Parathyroid adenoma (tissue), 2 donors: ENCODE measurements around the gene BPHL.
"Not testable (repeated sequence)": the region's sequence is repeated elsewhere in the genome, so short reads cannot be mapped to it uniquely, and the experiment has no call there.

Experiments used
- H2AFZ ChIP-seq: fragments of 300-600 bp; sonication (generic); one replicate; pipeline ENCODE4 v1.7.0; 2017; ENCODE audit warnings: antibody characterized with exemption, mild to moderate bottlenecking
- H3K27ac ChIP-seq: fragments of 300-600 bp; sonication (generic); one replicate; pipeline ENCODE4 v1.7.0; 2017
- H3K27me3 ChIP-seq: fragments of 300-600 bp; sonication (generic); one replicate; pipeline ENCODE4 v1.7.0; 2017; ENCODE audit warnings: low read length; ENCODE audit not compliant: control insufficient read depth, insufficient read depth
- H3K36me3 ChIP-seq: fragments of 300-600 bp; sonication (generic); one replicate; pipeline ENCODE4 v1.7.0; 2017; ENCODE audit warnings: low read length; ENCODE audit not compliant: control insufficient read depth, insufficient read depth
- H3K4me1 ChIP-seq: fragments of 300-600 bp; sonication (generic); one replicate; pipeline ENCODE4 v1.7.0; 2017; ENCODE audit warnings: control low read depth
- H3K4me2 ChIP-seq: fragments of 300-600 bp; sonication (generic); one replicate; pipeline ENCODE4 v1.7.0; 2017; ENCODE audit warnings: low read length
- H3K4me3 ChIP-seq: fragments of 300-600 bp; sonication (generic); one replicate; pipeline ENCODE4 v1.7.0; 2017; ENCODE audit warnings: low read depth, low read length
- H3K79me2 ChIP-seq: fragments of 300-600 bp; sonication (generic); one replicate; pipeline ENCODE4 v1.7.0; 2017; ENCODE audit warnings: control low read depth
- H3K9ac ChIP-seq: fragments of 300-600 bp; sonication (generic); one replicate; pipeline ENCODE4 v1.7.0; 2017; ENCODE audit warnings: mild to moderate bottlenecking
- H3K9me3 ChIP-seq: fragments of 300-600 bp; sonication (generic); one replicate; pipeline ENCODE4 v1.7.0; 2017; ENCODE audit warnings: low read length; ENCODE audit not compliant: control insufficient read depth
- TF ChIP-seq, protein P1 (sequence below): fragments of 300-600 bp; sonication (generic); IDR thresholded peaks from one replicate; pipeline ENCODE4 v1.7.0; 2017; ENCODE audit warnings: antibody characterized with exemption, mild to moderate bottlenecking
- donor health status: primary hyperparathyroidism.

BPHL gene

DNA sequence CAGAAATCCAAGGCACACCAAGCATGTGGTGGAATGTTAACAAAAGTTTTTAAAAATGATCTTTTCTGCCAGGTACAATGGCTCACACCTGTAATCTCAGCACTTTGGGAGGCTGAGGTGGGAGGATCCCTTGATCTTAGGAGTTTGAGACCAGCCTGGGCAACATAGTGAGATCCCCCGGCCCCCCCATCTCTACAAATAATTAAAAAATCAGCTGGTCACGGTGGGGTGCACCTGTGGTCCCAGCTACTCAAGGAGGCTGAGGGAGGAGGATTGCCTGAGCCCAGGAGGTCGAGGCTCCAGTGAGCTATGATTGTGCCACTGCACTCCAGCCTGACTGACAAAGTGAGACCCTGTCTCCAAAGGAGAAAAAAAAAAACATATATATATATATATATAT is 42.2 kb upstream of the BPHL start:
- no peaks in the 10 kb centered on the region for H3K9me3 ChIP-seq
- H3K4me2 ChIP-seq: no peak overlapping the region
- no peaks in the 10 kb centered on the region for H3K4me1 ChIP-seq
- no peak overlapping the region for H3K9ac ChIP-seq
- no peaks in the 10 kb centered on the region for H3K36me3 ChIP-seq
- no peak overlapping the region for H3K4me3 ChIP-seq
- no peak overlapping the region for H3K27ac ChIP-seq
- no peaks in the 10 kb centered on the region for H3K27me3 ChIP-seq
- TF ChIP-seq, protein P1, sequence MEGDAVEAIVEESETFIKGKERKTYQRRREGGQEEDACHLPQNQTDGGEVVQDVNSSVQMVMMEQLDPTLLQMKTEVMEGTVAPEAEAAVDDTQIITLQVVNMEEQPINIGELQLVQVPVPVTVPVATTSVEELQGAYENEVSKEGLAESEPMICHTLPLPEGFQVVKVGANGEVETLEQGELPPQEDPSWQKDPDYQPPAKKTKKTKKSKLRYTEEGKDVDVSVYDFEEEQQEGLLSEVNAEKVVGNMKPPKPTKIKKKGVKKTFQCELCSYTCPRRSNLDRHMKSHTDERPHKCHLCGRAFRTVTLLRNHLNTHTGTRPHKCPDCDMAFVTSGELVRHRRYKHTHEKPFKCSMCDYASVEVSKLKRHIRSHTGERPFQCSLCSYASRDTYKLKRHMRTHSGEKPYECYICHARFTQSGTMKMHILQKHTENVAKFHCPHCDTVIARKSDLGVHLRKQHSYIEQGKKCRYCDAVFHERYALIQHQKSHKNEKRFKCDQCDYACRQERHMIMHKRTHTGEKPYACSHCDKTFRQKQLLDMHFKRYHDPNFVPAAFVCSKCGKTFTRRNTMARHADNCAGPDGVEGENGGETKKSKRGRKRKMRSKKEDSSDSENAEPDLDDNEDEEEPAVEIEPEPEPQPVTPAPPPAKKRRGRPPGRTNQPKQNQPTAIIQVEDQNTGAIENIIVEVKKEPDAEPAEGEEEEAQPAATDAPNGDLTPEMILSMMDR: no peak
- peaks cover 33% of the 10 kb centered on the region for H3K79me2 ChIP-seq
- no peak overlapping the region for H2AFZ ChIP-seq

DNA sequence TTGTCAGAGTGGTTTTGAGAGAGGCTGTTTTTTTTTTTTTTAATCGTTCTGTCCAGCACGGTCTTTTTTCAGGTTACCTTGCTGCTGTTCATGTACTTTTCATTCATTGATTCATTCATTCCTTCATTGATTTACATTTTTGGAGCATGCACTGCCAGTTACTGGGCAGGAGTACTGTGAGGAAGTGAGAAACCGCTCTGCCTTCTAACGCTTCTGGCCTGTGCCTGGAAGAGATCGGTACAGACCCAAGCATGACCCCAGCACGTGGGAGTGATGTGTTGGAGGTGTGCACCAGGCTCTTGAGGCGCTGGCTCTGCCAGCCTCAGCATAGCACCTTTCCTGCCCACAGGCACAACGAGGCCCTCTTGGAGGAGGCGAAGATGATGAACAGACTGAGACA is 41.1 kb upstream of the BPHL start:
- no peak overlapping the region for H3K4me2 ChIP-seq
- H3K36me3 ChIP-seq: no peaks in the 10 kb centered on the region
- H3K27ac ChIP-seq: no peak overlapping the region
- H3K9ac ChIP-seq: no peak overlapping the region
- TF ChIP-seq, protein P1: no peak
- no peaks in the 10 kb centered on the region for H3K9me3 ChIP-seq
- no peak overlapping the region for H2AFZ ChIP-seq
- H3K4me1 ChIP-seq: no peaks in the 10 kb centered on the region
- H3K4me3 ChIP-seq: no peak overlapping the region
- peaks cover 33% of the 10 kb centered on the region for H3K79me2 ChIP-seq
- no peaks in the 10 kb centered on the region for H3K27me3 ChIP-seq

DNA sequence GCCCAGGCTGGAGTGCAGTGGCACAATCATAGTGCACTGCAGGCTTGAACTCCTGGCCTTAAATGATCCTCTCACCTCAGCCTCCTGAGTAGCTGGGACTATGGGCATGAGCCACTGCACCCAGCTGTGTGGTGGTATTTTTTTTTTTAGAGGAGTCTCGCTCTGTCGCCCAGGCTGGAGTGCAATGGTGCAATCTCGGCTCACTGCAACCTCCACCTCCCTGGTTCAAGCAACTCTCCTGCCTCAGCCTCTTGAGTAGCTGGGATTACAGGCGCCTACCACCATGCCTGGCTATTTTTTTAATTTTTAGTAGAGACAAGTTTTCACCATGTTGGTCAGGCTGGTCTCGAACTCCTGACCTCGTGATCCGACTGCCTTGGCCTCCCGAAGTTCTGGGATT is 39.6 kb upstream of the BPHL start:
- not testable (repeated sequence) for H3K27me3 ChIP-seq, H3K9me3 ChIP-seq, H3K27ac ChIP-seq, H3K4me3 ChIP-seq, H3K4me2 ChIP-seq, H3K4me1 ChIP-seq, H2AFZ ChIP-seq, H3K9ac ChIP-seq, H3K36me3 ChIP-seq
- peaks cover 20% of the 10 kb centered on the region for H3K79me2 ChIP-seq

DNA sequence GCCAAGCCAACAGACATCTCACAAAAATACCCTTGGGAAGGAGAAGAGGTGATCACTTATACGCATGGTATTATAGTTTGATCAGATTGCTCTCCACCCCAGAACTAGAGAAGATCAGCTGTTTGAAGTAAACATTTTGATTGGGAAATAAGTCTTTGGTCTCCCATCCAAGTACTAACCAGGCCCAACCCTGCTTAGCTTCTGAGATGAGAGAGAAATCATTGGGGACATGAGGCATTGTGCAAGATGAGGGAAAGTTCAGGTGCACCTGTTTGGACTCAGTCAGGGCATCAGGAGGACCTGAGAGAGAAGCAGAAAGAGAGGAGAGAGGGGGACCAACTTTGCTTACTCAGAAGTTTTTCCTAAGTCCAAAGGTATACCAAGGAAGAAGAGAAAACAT is 38.8 kb upstream of the BPHL start:
- no peak overlapping the region for H2AFZ ChIP-seq
- H3K79me2 ChIP-seq: peaks cover 16% of the 10 kb centered on the region
- H3K4me1 ChIP-seq: no peaks in the 10 kb centered on the region
- TF ChIP-seq, protein P1: no peak
- H3K27ac ChIP-seq: no peak overlapping the region
- H3K27me3 ChIP-seq: no peaks in the 10 kb centered on the region
- H3K9me3 ChIP-seq: no peaks in the 10 kb centered on the region
- H3K4me3 ChIP-seq: no peak overlapping the region
- H3K4me2 ChIP-seq: no peak overlapping the region
- H3K36me3 ChIP-seq: no peaks in the 10 kb centered on the region
- H3K9ac ChIP-seq: no peak overlapping the region

DNA sequence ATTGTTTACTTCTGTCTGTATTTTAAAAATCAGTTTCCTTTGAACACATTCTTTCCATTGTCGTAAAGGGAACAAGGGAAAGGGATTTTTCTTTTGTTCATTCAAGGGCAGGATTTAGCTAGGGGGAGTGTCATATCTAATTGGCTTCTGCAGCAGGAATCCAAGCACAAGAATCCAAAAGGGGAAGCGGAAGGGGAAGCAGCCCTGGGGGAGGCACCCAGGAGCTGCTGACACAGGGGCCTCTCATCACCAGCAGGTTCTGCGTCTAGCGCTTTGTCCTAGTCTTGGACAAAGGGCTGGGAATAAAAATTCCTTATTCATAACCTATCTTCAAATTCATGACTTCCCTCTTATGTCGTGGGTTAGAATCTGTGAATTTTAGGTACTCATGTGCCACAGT is 36.6 kb upstream of the BPHL start:
- Histone ChIP-seq H3K4me3 (no peak overlapping the region), H3K79me2 (peaks cover 13% of the 10 kb centered on the region), H3K4me1 (peaks cover 5% of the 10 kb centered on the region), H3K9ac (no peak overlapping the region), H3K4me2 (no peak overlapping the region), H3K36me3 (no peaks in the 10 kb centered on the region), H3K9me3 (no peaks in the 10 kb centered on the region), H3K27me3 (no peaks in the 10 kb centered on the region), H2AFZ (no peak overlapping the region), H3K27ac (no peak overlapping the region)
- TF ChIP-seq, protein P1: no peak
